ENCODE measurements around the gene PHKG2. TPM values are rescaled to one million over a fixed set of nuclear protein-coding genes. Genes with fewer than 3 reads are reported as not detected.

Gene PHKG2
- total RNA-seq (10 to 100 TPM; 28.5 to 36.7 (median 34.0) TPM), polyA plus RNA-seq (10 to 100 TPM; 30.3 to 51.6 (median 42.8) TPM)
- long read RNA-seq, donor 1, full-length matches to known transcripts, result 8 of 8 reads
- long read RNA-seq, donor 1, partial matches to known transcripts, result 0 of 8 reads
- long read RNA-seq, donor 1, other reads (novel, unspliced or antisense), result 0 of 8 reads
- long read RNA-seq, donor 2, full-length matches to known transcripts, result 4 of 4 reads
- long read RNA-seq, donor 2, partial matches to known transcripts, result 0 of 4 reads
- long read RNA-seq, donor 2, other reads (novel, unspliced or antisense), result 0 of 4 reads

GRCh38 chr16:30747799-30748633 is at the start of gene PHKG2:
TSS of gene PHKG2 (plus strand) at chr16:30748425. CDS start at chr16:30748821, 396 bp downstream.
- no peaks in the 10 kb centered on the region for H3K27me3 ChIP-seq (replicated peaks in 1 of 7)
- H3K4me1 ChIP-seq, result peaks cover 0 to 31% (median 22%) of the 10 kb centered on the region in 6 donors
- no peaks in the 10 kb centered on the region for H3K9me3 ChIP-seq
- H3K36me3 ChIP-seq, result peaks cover 0 to 52% (median 34%) of the 10 kb centered on the region in 6 donors
- WGBS, 5 donors, result 3 to 4% (median 3%) methylated on average over 48 to 60 of the region's 60 CpGs
- intact Hi-C loops (cut with DNase I; ENCODE audit: low total_unique reads), result no loop called here
- peak; percentile 100 for DNase-seq
- TF ChIP-seq POLR2A (IDR thresholded peaks at IDR 0.05) (no peak), CTCF (IDR thresholded peaks at IDR 0.05 in 8 of 11, conservative IDR thresholded peaks at IDR 0.05 in 3 of 11) (peak in 4 of 11 experiments; percentile 24 to 44 (median 37)), POLR2AphosphoS5 (IDR thresholded peaks at IDR 0.05) (peak; percentile 88 to 94 (median 89))
- H3K4me3 ChIP-seq, result peak within 1 kb of the TSS; percentile 65 to 94 (median 82)
- peak within 1 kb of the TSS; percentile 72 to 91 (median 82) for H3K27ac ChIP-seq

- peaks cover 0 to 45% (median 37%) of the 10 kb centered on the region in 6 donors for H3K36me3 ChIP-seq
- no peaks in the 10 kb centered on the region for H3K9me3 ChIP-seq
- peak within 1 kb of the TSS; percentile 99 to 100 (median 100) for H3K27ac ChIP-seq
- peaks cover 13 to 60% (median 52%) of the 10 kb centered on the region in 6 donors for H3K4me1 ChIP-seq
- peak within 1 kb of the TSS; percentile 80 to 99 (median 94) for H3K4me3 ChIP-seq
- intact Hi-C loops (cut with DNase I; ENCODE audit: low total_unique reads), result no loop called here
- TF ChIP-seq CTCF (IDR thresholded peaks at IDR 0.05 in 8 of 11, conservative IDR thresholded peaks at IDR 0.05 in 3 of 11) (no peak), POLR2A (IDR thresholded peaks at IDR 0.05) (peak in 1 of 3 donors; percentile 39), POLR2AphosphoS5 (IDR thresholded peaks at IDR 0.05) (peak; percentile 3 to 78 (median 55))
- peak; percentile 95 for DNase-seq
- 0 to 2% (median 1%) methylated on average over 44 to 57 of the region's 57 CpGs for WGBS, 5 donors
- H3K27me3 ChIP-seq (replicated peaks in 1 of 7), result no peaks in the 10 kb centered on the region
These were observed 49.2 kb upstream of the PHKG2 start, which contains the start of gene SRCAP for GRCh38 chr16:30698816-30699614. TSS of gene SRCAP (plus strand) at chr16:30699171. CDS start at chr16:30700825, 1,654 bp downstream.

GRCh38 chr16:30699615-30700099 is 48.6 kb upstream of the PHKG2 start:
- Histone ChIP-seq H3K27me3 (replicated peaks in 1 of 7) (no peaks in the 10 kb centered on the region), H3K27ac (peak overlapping the region; percentile 99 to 100 (median 100)), H3K4me1 (peaks cover 13 to 53% (median 46%) of the 10 kb centered on the region in 6 donors), H3K9me3 (no peaks in the 10 kb centered on the region), H3K4me3 (peak overlapping the region; percentile 80 to 99 (median 94)), H3K36me3 (peaks cover 1 to 51% (median 43%) of the 10 kb centered on the region in 6 donors)
- peak; percentile 52 for DNase-seq
- TF ChIP-seq POLR2AphosphoS5 (IDR thresholded peaks at IDR 0.05) (no peak), CTCF (IDR thresholded peaks at IDR 0.05 in 8 of 11, conservative IDR thresholded peaks at IDR 0.05 in 3 of 11) (no peak), POLR2A (IDR thresholded peaks at IDR 0.05) (no peak)
- intact Hi-C loops (cut with DNase I; ENCODE audit: low total_unique reads), result no loop called here
- 46 to 62% (median 57%) methylated on average over 8 of the region's 8 CpGs for WGBS, 5 donors

Data from spleen (tissue), 13 donors.